IMR-90 (cell line): ENCODE results near the gene TSHZ3.

ENCODE experiments used
- CTCF ChIP-seq: conservative IDR thresholded peaks from 2 replicates; pipeline ENCODE4 v1.5.1; 2012; ENCODE audit warnings: mild to moderate bottlenecking, low read depth, low read length, improper control_type of control experiment
- NFE2L2 ChIP-seq: fragments of 150-350 bp; IDR thresholded peaks from 2 replicates; pipeline ENCODE4 v1.6.1; 2016; ENCODE audit warnings: low read depth, mild to moderate bottlenecking, low read length
- RAD21 ChIP-seq: IDR thresholded peaks from 2 replicates; pipeline ENCODE4 v1.6.1; 2012; ENCODE audit warnings: low read length, improper control_type of control experiment
- RCOR1 ChIP-seq: IDR thresholded peaks from 2 replicates; pipeline ENCODE4 v1.6.1; 2012; ENCODE audit warnings: mild to moderate bottlenecking, low read length, improper control_type of control experiment; ENCODE audit not compliant: insufficient replicate concordance
- RFX5 ChIP-seq: IDR thresholded peaks from 2 replicates; pipeline ENCODE4 v1.8.0; 2012; ENCODE audit warnings: low read depth, mild to moderate bottlenecking, low read length, moderate library complexity

- no peak for TF ChIP-seq RCOR1
- TF ChIP-seq CTCF, result no peak
- TF ChIP-seq NFE2L2, result no peak
- no peak for TF ChIP-seq RFX5
- TF ChIP-seq RAD21, result no peak
Measured at GRCh38 chr19:31271306-31271911, 77.8 kb downstream of the TSHZ3 start.
